SKM-1 (cell line): ENCODE data around the gene SMG6.
"Not testable (repeated sequence)": the region's sequence is repeated elsewhere in the genome, so short reads cannot be mapped to it uniquely, and the experiment has no call there.

Experiments
- DNase-seq: peaks from one replicate; lab custom pipeline; 2025; ENCODE audit not compliant: unreplicated experiment; lab: John Stamatoyannopoulos, UW

Gene SMG6

DNA sequence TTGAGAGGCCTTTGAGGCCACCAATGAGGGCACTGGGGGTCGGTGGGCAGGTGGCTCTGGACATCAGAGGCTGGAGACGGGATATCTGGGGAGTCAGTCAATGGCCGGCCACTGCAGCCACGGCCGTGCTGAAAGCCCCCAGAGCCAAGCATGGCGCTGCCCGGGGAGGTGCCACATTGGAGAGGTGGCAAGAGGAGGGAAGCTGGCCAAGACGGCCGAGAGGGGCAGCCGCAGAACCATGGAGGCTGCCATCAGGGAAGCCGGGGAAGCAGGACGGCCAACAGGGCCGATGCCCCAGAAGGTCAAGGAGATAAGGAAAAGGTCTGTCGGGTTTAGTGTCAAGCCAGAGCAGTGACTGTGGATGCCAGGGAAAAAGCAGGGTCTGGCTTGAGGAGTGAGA lies 288.3 kb downstream of the SMG6 start:
- DNase-seq: no peak

DNA sequence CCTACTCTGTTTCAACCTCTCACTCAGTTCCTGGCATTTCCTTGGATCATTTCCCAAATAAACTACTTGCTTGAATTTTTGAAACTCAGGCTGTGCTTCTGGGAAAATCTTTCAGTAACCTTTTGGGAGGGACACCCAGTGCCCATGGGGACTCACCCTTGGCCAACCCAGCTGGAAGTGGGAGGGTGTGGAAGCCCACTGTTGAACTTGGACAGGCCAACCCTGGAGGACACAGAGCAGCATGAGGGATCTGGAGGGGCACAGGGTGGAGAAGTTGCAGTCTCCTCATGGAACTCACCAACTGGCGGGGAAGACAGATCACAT lies 289.6 kb downstream of the SMG6 start:
- no peak for DNase-seq

DNA sequence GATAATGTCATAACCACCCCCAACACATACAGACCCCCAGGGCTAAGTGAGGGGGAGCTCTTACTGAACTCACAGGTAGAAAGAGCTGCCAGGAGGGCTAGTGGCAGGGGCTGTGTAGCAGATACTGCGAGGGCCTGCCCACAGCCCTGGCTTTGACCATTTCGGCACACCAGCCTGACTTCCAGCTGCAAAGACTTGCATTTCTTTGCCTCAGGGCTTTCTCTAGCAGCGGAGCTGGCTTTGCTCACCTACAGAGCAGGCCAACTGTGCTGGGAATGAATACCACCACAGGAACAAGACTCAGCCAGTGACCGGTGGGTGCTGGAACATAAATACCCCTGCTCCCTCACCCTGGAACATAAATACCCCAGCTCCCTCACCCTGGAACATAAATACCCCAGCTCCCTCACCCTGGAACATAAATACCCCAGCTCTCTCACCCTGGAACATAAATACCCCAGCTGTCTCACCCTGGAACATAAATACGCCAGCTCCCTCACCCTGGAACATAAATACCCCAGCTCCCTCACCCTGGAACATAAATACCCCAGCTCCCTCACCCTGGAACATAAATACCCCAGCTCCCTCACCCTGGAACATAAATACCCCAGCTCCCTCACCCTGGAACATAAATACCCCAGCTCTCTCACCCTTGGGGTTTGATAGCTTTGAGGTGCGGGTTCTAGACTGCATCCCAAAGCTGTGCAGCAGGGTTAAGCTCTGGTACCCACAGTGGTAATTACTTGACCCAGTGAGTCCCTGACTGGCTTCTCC lies 290.2 kb downstream of the SMG6 start:
- DNase-seq: not testable (repeated sequence)

DNA sequence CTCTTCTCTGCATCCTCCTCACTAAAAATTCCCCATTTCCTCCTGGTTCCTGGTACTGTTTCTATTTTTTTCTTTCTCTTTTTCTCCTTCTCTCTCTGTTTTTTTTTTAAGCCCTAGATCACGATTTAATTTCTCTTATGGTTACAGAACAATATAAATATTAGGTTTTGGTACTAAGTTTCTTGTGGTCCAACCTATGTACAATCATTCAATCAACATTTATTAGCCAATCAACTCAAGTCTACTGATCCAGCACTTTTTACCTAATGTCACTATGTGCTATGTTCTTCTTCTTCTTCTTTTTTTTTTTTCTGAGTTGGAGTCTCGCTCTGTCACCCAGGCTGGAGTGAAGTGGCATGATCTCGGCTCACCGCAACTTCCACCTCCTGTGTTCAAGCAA lies 291.1 kb downstream of the SMG6 start:
- no peak for DNase-seq

DNA sequence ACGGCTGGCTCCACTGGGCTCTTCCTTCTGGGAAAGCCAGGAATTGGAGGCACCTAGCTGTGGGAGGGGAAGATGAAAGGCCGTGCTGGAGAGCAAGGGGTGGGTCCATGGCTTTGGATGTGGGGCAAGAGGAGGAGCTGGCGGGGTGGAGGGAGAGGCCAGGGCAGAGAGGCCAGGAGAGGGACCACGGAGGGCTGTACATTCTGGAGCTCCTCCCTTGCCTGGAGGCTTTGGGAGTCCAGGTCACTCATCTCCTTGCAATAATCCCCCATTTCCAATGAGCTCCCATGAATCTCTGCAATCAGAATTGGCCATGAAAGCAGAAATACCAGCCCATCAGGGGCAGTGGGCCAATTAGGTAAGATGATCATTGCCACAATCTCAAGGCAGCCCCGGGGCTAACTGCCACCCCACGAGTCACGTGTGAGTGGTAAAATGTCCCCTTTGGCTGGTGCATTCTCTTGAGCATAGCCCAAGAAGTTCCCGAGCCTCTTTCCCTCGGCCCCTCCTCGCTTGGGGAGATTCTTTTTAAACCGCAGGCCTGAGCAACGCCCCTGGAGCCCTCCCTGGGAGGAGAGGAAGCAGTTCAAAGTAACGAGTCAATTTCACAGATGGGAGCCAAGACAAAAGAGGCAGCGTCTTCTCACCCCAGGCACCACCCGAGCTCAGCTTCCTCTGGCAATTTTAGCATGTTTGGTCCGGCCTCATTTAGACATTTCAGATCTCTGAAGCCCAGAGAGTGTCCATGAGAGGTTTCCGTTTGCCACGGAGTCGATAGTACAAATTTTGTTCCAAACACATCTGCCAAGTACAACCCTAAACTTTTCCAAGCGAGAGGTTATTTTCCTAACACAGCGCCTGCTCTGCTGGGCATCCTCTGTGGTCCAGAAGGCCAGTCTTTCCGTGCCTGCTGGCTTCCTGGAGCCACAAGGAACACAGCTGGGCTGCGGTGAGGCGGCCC lies 291.9 kb downstream of the SMG6 start:
- no peak for DNase-seq
